Astrocyte (in vitro differentiated cells and primary cell): ENCODE data around the gene INTS13. TPM values are rescaled to one million over a fixed set of nuclear protein-coding genes. Genes with fewer than 3 reads are reported as not detected.

Experiments
- DNase-seq: peaks from one replicate; pipeline ENCODE4 v3.0.0-alpha.2; 2010; ENCODE audit warnings: low read depth
- FAIRE-seq: peaks from 2 replicates; lab custom pipeline; 2011; peaks lifted over from hg19 to GRCh38; lab: Jason Lieb, UNC
- H2AFZ ChIP-seq: 2 replicates; pipeline ENCODE4 v1.6.0; 2012; ENCODE audit warnings: low read depth, low read length, inconsistent platforms
- H3K27ac ChIP-seq: 2 replicates; pipeline ENCODE4 v1.5.1; 2011; ENCODE audit warnings: low read depth, low read length, inconsistent platforms
- H3K27me3 ChIP-seq: 2 replicates; pipeline ENCODE4 v1.6.0; 2011; ENCODE audit warnings: low read length, inconsistent platforms; ENCODE audit not compliant: insufficient read depth
- H3K36me3 ChIP-seq: 2 replicates; pipeline ENCODE4 v1.5.1; 2011; ENCODE audit warnings: low read length, inconsistent platforms; ENCODE audit not compliant: insufficient read depth
- H3K4me1 ChIP-seq: 2 replicates; pipeline ENCODE4 v1.5.1; 2011; ENCODE audit warnings: low read length, inconsistent platforms; ENCODE audit not compliant: insufficient read depth
- H3K4me2 ChIP-seq: 2 replicates; pipeline ENCODE4 v1.6.0; 2012; ENCODE audit warnings: low read length, inconsistent platforms
- H3K4me3 ChIP-seq: 2 replicates; pipeline ENCODE4 v1.5.1; 2011; ENCODE audit warnings: low read depth, mild to moderate bottlenecking, low read length, inconsistent platforms; ENCODE audit not compliant: insufficient read depth
- H3K79me2 ChIP-seq: 2 replicates; pipeline ENCODE4 v1.6.0; 2012; ENCODE audit warnings: mild to moderate bottlenecking, low read length, inconsistent platforms; ENCODE audit not compliant: insufficient read depth
- H3K9ac ChIP-seq: 2 replicates; pipeline ENCODE4 v1.6.0; 2012; ENCODE audit warnings: mild to moderate bottlenecking, low read length, inconsistent platforms
- H3K9me3 ChIP-seq: 2 replicates; pipeline ENCODE4 v1.5.1; 2012; ENCODE audit warnings: low read depth, mild to moderate bottlenecking, low read length, inconsistent platforms; ENCODE audit not compliant: insufficient read depth
- H4K20me1 ChIP-seq: 2 replicates; pipeline ENCODE4 v1.6.0; 2012; ENCODE audit warnings: low read length, inconsistent platforms; ENCODE audit not compliant: insufficient read depth
- H3K27ac Mint-ChIP-seq: one replicate; pipeline ENCODE4 v1.8.0; 2021; ENCODE audit warnings: mild to moderate bottlenecking, mixed read lengths; ENCODE audit not compliant: unreplicated experiment
- H3K27me3 Mint-ChIP-seq: one replicate; pipeline ENCODE4 v1.8.0; 2021; ENCODE audit warnings: low read depth, mixed read lengths; ENCODE audit not compliant: unreplicated experiment
- H3K36me3 Mint-ChIP-seq: one replicate; pipeline ENCODE4 v1.8.0; 2021; ENCODE audit warnings: low read depth, mixed read lengths; ENCODE audit not compliant: unreplicated experiment
- H3K4me1 Mint-ChIP-seq: one replicate; pipeline ENCODE4 v1.8.0; 2021; ENCODE audit warnings: low read depth, mixed read lengths; ENCODE audit not compliant: unreplicated experiment
- H3K4me3 Mint-ChIP-seq: one replicate; pipeline ENCODE4 v1.8.0; 2021; ENCODE audit warnings: mild to moderate bottlenecking, moderate library complexity, mixed read lengths; ENCODE audit not compliant: unreplicated experiment
- H3K9me3 Mint-ChIP-seq: one replicate; pipeline ENCODE4 v1.8.0; 2021; ENCODE audit warnings: mild to moderate bottlenecking, mixed read lengths; ENCODE audit not compliant: unreplicated experiment
- EZH2 ChIP-seq: IDR thresholded peaks from 2 replicates; pipeline ENCODE4 v1.6.1; 2012; ENCODE audit warnings: mild to moderate bottlenecking, low read length, inconsistent platforms; ENCODE audit not compliant: insufficient read depth
- total RNA-seq: library from RNA; stranded (reverse); gene quantifications from 2 replicates; pipeline ENCODE4 v1.2.1, GENCODE V29; 2021
- TF ChIP-seq, protein P1 (sequence below): IDR thresholded peaks from 2 replicates; pipeline ENCODE4 v1.5.1; 2011; ENCODE audit warnings: low read depth, mild to moderate bottlenecking, inconsistent platforms, low read length, moderate library complexity; ENCODE audit not compliant: insufficient read depth

Gene INTS13
- total RNA-seq, 1 donor from 2014 or later: 33.7 TPM

GRCh38 chr12:26895672-26896071, 42.1 kb downstream of the INTS13 start:
- H3K27me3 Mint-ChIP-seq: no peaks in the 10 kb centered on the region
- H3K4me2 ChIP-seq: no peak overlapping the region
- peaks cover 2% of the 10 kb centered on the region for H3K4me1 Mint-ChIP-seq
- peaks cover 2% of the 10 kb centered on the region for H3K36me3 ChIP-seq
- peaks cover 13% of the 10 kb centered on the region for H3K36me3 Mint-ChIP-seq
- peak overlapping the region; percentile 10 for H3K27ac Mint-ChIP-seq
- H3K27ac ChIP-seq: no peak overlapping the region
- FAIRE-seq (no peak), DNase-seq (no peak)
- no peaks in the 10 kb centered on the region for H3K4me1 ChIP-seq
- H2AFZ ChIP-seq: no peak overlapping the region
- no peaks in the 10 kb centered on the region for H3K27me3 ChIP-seq
- H3K79me2 ChIP-seq: no peaks in the 10 kb centered on the region
- no peaks in the 10 kb centered on the region for H3K9me3 ChIP-seq
- H3K4me3 ChIP-seq: no peak overlapping the region
- no peak overlapping the region for H3K9ac ChIP-seq
- no peaks in the 10 kb centered on the region for H3K9me3 Mint-ChIP-seq
- TF ChIP-seq, protein P1, sequence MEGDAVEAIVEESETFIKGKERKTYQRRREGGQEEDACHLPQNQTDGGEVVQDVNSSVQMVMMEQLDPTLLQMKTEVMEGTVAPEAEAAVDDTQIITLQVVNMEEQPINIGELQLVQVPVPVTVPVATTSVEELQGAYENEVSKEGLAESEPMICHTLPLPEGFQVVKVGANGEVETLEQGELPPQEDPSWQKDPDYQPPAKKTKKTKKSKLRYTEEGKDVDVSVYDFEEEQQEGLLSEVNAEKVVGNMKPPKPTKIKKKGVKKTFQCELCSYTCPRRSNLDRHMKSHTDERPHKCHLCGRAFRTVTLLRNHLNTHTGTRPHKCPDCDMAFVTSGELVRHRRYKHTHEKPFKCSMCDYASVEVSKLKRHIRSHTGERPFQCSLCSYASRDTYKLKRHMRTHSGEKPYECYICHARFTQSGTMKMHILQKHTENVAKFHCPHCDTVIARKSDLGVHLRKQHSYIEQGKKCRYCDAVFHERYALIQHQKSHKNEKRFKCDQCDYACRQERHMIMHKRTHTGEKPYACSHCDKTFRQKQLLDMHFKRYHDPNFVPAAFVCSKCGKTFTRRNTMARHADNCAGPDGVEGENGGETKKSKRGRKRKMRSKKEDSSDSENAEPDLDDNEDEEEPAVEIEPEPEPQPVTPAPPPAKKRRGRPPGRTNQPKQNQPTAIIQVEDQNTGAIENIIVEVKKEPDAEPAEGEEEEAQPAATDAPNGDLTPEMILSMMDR: no peak
- TF ChIP-seq EZH2: no peak
- H3K4me3 Mint-ChIP-seq: peak overlapping the region; percentile 31
- H4K20me1 ChIP-seq: no peaks in the 10 kb centered on the region

GRCh38 chr12:26891704-26892103, 46.1 kb downstream of the INTS13 start:
- Histone ChIP-seq H3K9me3 (no peaks in the 10 kb centered on the region), H3K9ac (no peak overlapping the region), H2AFZ (no peak overlapping the region), H3K27ac (no peak overlapping the region), H3K27me3 (no peaks in the 10 kb centered on the region), H4K20me1 (no peaks in the 10 kb centered on the region), H3K4me3 (no peak overlapping the region), H3K36me3 (no peaks in the 10 kb centered on the region), H3K79me2 (no peaks in the 10 kb centered on the region), H3K4me1 (no peaks in the 10 kb centered on the region), H3K4me2 (no peak overlapping the region)
- Mint-ChIP-seq H3K4me1 (peaks cover 2% of the 10 kb centered on the region), H3K27ac (no peak overlapping the region), H3K4me3 (no peak overlapping the region), H3K36me3 (peaks cover 8% of the 10 kb centered on the region), H3K9me3 (no peaks in the 10 kb centered on the region), H3K27me3 (no peaks in the 10 kb centered on the region)
- no peak for TF ChIP-seq EZH2
- TF ChIP-seq, protein P1: no peak
- DNase-seq: no peak
- no peak for FAIRE-seq

- no peak overlapping the region for H3K4me3 ChIP-seq
- H3K4me2 ChIP-seq: no peak overlapping the region
- peaks cover 2% of the 10 kb centered on the region for H3K4me1 Mint-ChIP-seq
- H3K9me3 ChIP-seq: no peaks in the 10 kb centered on the region
- TF ChIP-seq EZH2: no peak
- TF ChIP-seq, protein P1: no peak
- H3K4me3 Mint-ChIP-seq: no peak overlapping the region
- no peaks in the 10 kb centered on the region for H3K36me3 ChIP-seq
- no peaks in the 10 kb centered on the region for H3K27me3 Mint-ChIP-seq
- peaks cover 2% of the 10 kb centered on the region for H3K36me3 Mint-ChIP-seq
- H4K20me1 ChIP-seq: no peaks in the 10 kb centered on the region
- H3K27ac ChIP-seq: no peak overlapping the region
- DNase-seq: no peak
- H3K27ac Mint-ChIP-seq: no peak overlapping the region
- H3K9me3 Mint-ChIP-seq: no peaks in the 10 kb centered on the region
- H3K27me3 ChIP-seq: no peaks in the 10 kb centered on the region
- H2AFZ ChIP-seq: no peak overlapping the region
- no peaks in the 10 kb centered on the region for H3K79me2 ChIP-seq
- FAIRE-seq: no peak
- no peaks in the 10 kb centered on the region for H3K4me1 ChIP-seq
- H3K9ac ChIP-seq: no peak overlapping the region
These were observed 47.0 kb downstream of the INTS13 start for GRCh38 chr12:26890784-26891183.
